ENCODE data around the gene SMAP1.

SMAP1 gene

DNA sequence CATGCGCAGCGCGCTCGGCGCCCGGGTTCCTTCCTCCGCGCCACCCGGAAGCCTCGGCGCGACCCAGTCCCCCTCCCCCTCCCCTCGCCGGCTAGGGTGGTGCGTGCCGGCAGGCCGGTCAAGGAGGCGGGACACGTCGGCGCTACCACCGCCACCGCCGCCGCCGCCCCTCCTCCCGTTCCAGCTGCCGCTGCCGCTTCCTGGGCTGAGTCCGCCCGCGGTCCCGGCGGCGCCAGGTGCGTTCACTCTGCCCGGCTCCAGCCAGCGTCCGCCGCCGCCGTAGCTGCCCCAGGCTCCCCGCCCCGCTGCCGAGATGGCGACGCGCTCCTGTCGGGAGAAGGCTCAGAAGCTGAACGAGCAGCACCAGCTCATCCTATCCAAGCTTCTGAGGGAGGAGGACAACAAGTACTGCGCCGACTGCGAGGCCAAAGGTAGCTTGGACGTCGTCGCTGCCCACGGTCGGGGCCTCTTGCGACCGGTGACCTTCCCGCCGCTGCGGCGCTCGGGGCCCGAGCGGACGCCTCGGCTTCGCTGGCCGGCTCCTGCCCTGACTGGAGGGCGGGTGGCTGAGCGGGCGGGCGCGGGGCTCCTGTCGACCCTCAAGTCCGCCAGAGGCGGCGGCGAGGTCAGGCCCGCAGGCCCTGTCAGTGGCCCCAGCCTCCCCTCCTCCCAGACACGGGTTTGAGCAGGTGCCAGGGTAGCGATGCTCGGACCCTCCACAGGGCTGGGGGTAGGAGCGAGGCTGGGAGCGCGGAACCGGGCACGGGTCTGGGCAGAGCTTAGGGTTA lies at the start of gene SMAP1:
Gene SMAP1 (plus strand): TSS at position 173 of the 788 bp plus-strand sequence. CDS start 141 bp downstream, at position 314.
- DNase-seq (ENCODE audit: low spot score): peak; percentile 86

DNA sequence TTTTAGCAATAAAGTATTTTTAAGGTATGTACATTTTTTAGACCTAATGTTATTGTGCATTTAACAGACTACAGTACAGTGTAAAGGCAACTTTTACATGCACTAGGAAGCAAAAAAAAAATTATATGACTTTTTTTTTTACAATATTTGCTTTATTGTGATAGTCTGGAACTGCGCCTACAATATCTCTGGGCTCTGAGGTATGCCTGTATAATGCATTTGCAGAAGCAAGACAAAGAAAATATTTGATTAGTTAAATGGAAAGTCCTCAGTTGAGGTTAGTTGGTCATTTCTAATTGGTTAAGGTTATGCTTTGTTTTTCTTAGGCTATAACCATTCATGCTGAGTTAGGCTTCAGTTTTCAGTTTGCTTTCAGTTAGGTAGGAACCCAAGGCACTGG lies 46.9 kb upstream of the SMAP1 start:
- DNase-seq (ENCODE audit: low spot score): no peak

DNA sequence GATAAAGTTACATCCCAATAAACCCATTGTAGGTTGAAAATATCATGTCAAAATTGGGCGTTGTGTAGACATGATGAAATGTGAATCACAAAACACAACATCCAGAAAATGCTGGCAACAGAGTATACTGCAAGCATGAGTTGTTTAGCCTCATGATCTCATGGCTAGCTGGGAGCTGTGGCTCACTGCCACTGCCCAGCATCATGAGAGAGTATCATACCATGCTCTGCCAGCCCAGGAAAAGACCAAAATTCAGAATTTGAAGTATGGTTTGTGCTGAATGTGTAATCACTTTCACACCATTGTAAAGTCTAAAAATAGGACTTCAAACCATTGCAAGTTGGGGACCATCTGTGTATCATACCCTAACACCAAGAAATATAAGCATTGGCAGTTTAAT lies 45.2 kb upstream of the SMAP1 start:
- DNase-seq (ENCODE audit: low spot score): no peak

- DNase-seq (ENCODE audit: low spot score): no peak
These were observed 42.2 kb upstream of the SMAP1 start for GRCh38 chr6:70625436-70625835.

DNA sequence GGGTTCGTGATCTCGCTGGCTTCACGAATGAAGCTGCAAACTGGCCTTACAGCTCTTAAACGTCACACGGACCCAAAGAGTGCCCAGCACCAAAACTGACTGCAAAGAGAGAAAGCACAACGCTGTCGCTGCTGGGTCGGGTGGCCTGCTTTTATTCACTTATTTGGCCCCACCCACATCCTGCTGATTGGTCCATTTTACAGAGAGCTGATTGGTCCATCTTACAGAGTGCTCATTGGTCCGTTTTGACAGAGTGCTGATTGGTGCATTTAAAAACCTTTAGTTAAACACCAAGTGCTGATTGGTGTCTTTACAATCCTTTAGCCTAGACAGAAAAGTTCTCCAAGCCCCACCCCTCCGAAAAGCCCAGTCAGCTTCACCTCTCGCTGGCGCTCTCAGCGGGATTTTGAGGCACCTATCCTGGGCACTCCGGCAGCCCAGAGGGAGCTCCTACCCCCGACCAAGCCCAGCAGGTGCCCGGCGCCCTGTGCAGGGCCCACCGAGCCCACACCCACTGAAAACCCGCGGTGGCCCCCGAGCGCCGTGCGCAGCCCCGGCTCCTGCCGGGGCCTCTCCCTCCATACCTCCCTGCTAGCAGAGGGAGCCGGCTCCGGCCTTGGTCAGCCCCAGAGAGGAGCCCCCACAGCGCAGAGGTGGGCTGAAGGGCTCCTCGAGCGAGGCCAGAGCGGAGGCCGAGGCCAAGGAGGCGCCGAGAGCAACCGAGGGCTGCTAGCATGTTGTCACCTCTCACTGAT lies 40.0 kb upstream of the SMAP1 start:
- DNase-seq (ENCODE audit: low spot score): no peak

DNA sequence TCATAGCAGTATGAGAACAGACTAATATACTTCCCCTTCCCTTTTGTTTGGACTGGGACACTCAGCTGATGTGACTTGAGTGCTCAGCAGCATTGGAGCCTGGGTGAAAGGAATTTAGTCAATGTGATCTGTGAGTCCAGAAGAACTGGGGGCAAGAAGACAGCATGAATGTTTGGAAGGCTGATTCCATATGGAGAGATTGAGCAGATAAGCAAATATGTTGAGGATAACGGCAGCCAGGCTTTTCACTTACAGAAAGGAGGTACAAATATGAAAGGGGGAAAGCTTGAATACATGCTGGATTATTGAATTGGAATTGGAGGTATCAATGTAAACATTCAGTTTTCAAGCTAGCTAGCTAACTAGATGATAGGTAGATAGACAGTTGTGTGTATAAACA lies 37.8 kb upstream of the SMAP1 start:
- DNase-seq (ENCODE audit: low spot score): no peak

DNA sequence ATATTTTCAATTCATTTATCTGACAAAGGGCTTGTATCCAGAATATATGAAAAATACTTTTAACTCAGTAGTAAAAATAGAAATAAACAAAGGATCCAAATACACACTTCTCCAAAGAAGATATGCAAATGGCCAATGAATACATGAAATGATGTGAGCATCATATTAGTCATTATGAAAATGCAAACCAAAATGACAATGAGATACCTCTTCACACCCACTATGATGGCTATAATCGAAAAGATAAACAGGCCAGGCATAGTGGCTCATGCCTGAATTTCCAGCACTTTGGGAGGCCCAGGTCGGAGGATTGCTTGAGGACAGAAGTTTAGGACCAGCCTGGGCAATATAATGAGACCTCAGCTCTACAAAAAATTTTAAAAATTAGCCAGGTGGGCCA lies 33.8 kb upstream of the SMAP1 start:
- no peak for DNase-seq (ENCODE audit: low spot score)

DNA sequence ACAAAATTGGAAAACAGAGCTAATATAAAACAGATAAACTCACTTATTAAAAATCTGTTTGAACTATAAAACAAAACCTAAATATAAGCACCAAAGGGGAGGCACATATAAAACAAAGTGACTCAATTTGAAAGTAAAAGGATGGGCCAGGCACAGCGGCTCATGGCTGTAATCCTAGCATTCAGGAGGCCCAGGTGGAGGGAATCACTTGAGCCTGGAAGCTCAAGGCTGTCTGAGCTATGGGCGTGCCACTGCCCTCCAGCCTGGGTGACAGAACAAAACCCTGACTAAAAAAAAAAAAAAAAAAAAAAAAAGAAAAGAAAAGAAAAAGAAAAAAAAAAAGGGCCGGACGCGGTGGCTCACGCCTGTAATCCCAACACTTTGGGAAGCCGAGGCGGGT lies 31.1 kb upstream of the SMAP1 start:
- DNase-seq (ENCODE audit: low spot score): no peak

DNA sequence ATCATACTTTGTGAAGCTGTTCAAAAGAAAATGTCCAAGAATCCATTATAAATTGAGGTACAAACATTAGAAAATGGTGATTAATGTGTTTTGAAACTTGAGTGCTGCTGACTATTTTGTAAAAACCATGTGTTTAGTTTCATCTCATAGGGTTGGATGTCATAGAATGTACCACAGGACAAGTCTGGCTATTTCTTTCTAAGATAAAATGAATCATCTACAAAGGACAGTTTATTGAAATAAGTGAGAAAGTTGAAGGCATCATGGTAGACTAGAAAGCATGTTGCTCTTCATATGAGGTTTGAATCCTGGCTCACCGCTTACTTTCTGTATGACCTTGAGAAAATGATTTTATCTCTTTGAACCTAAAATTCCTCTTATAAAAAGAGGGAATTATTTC lies 29.2 kb upstream of the SMAP1 start:
- no peak for DNase-seq (ENCODE audit: low spot score)

- no peak for DNase-seq (ENCODE audit: low spot score)
These were observed 16.3 kb upstream of the SMAP1 start for GRCh38 chr6:70651326-70651905.

DNA sequence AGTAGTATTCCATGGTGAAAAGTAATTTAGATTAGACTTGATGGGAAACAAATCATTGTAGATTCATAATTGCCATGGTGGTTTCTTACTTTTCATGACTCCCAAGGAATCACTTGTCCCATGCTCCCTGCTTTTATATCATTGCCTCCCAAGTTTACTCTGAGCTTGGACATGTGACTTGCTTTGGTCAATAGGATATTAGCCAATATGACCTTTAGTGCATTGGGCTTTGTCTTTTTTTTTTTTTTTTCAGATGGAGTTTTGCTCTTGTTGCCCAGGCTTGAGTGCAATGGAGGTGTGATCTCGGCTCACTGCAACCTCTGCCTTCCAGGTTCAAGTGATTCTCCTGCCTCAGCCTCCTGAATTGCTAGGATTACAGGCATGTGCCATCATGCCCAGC lies 15.5 kb upstream of the SMAP1 start:
- no peak for DNase-seq (ENCODE audit: low spot score)

DNA sequence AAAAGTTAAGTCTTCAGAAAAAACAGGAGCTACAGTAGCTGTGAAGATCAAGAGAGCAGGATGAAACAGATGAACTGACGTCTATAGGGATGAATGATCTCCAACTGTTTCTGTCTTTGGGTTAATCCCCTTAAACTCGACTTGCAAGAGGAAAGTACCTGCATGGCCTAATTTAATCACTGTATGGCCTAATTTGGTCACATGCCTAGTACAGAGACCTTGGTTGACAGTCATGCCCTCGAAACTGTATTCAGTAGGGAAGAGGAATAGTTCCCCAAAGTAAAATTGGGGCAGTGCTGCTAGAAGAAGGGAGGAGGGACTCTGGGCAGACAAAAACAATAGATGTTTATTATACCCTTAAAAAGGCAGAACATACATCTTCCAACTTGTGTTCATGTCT lies 10.0 kb upstream of the SMAP1 start:
- DNase-seq (ENCODE audit: low spot score): no peak

DNA sequence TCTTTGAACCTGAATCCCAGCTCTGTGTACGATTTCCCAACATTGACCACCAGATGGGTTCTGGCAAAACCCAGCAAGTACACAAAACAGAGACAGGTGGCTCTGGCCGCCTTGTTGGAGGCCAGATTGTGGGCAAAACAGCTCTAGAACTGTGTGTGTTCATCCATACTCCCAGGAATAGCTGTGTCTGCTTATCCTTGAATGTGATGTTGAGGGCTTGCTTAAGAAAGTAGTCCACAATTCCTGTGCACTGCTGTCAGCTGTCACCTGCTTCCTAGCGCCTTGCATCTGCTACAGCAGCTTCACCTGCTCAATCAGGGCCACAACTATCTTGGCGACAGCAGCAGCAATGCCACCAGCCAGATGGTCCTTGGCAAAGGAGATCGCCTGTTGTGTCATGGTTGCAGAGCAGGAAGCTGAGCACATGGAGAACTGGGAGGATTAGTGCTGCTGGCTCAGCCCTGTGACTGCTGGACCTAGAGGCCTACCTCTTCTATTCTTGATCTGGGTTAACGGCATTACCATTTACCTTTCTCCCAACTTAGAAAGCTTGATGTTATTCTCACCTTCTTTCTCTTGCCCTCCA lies 3.7 kb upstream of the SMAP1 start:
- no peak for DNase-seq (ENCODE audit: low spot score)

GRCh38 chr6:70666706-70667105 lies 977 bp upstream of the SMAP1 start:
- DNase-seq (ENCODE audit: low spot score): no peak

DNA sequence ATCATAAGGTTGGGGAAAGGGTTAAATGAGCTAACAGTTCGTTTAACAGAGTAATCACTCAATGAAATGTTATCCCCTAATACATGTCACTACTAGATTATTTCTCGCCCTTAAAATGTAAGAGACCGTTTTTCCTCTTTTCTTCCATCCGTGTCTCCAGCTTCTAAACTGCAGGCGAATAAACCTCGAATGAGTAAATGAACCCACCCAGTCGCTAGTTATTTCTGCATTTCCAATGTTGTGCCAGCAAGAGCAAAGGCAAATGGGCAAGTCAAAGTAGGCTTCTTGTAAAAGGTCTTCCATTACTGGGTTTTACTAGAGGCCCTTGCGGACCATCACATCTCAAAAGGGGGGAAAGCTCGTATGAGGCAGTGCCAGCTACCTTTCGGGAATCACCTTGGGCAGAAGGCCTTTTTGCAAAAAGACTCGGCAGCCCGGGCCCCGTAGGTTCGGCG lies 400 bp upstream of the SMAP1 start:
- DNase-seq (ENCODE audit: low spot score): no peak

- DNase-seq (ENCODE audit: low spot score): no peak
These were observed 773 bp downstream of the SMAP1 start for GRCh38 chr6:70668499-70668812.

- DNase-seq (ENCODE audit: low spot score): no peak
These were observed 1.4 kb downstream of the SMAP1 start for GRCh38 chr6:70669133-70669532.

DNA sequence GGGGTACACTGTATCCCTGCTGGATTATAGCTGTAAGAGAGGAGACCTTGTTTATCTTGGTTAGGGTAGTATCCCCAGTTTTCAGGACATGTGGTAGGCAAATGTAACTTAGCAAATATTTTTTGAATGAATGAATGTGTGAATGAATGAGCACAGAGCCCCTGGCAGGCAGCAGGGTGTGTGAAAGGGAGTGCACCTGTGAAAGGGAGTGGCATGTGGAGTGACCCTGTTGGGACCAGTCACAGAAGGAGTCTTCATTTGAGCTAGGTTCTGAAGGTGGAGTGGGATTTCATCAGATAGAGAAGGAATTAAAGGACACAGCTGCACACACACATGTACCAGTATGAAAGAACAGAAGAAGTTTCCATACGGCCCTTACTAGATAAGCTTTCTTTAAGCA lies 4.9 kb downstream of the SMAP1 start:
- no peak for DNase-seq (ENCODE audit: low spot score)

GRCh38 chr6:70673054-70673453 lies 5.4 kb downstream of the SMAP1 start:
- no peak for DNase-seq (ENCODE audit: low spot score)

- DNase-seq (ENCODE audit: low spot score): no peak
These were observed 5.9 kb downstream of the SMAP1 start for GRCh38 chr6:70673601-70674000.

DNA sequence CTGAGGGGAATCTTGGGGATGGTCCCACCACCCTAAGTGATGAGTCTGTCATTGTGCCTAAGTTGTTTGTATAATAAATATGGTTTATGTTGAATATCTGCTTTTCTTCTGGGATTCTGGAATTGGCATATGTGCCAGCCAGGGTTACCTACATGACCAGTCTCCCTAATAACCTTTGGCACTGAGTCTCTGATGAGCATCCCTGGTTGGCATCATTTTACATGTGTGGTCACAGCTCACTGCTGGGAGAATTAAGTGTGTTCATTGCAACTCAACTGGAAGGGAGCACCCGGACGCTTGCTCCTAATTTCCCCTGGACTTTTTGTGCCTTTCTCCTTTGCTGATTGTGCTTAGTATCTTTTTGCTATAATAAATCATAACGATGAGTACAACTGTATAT lies 8.1 kb downstream of the SMAP1 start:
- DNase-seq (ENCODE audit: low spot score): no peak

GRCh38 chr6:70676821-70677220 lies 9.1 kb downstream of the SMAP1 start:
- no peak for DNase-seq (ENCODE audit: low spot score)

GRCh38 chr6:70680396-70680795 lies 12.7 kb downstream of the SMAP1 start:
- DNase-seq (ENCODE audit: low spot score): no peak

Measured in hematopoietic multipotent progenitor cell treated with erythropoietin and hydrocortisone succinate and interleukin-3 and kit ligand, for 15 days (in vitro differentiated cells).